OCI-LY7 (cell line): ENCODE data around the gene CAPNS1.

Experiments
- CTCF ChIP-seq: fragments of 200-600 bp; sonication (generic); conservative IDR thresholded peaks from 2 replicates; pipeline ENCODE4 v1.5.1; 2014; ENCODE audit warnings: mild to moderate bottlenecking, antibody characterized with exemption, low read length, moderate library complexity, mixed read lengths
- EZH2phosphoT487 ChIP-seq: fragments of 200-600 bp; sonication (generic); IDR thresholded peaks from 2 replicates; pipeline ENCODE4 v1.6.1; 2018; ENCODE audit warnings: low read depth, borderline replicate concordance, mild to moderate bottlenecking, mixed run types, antibody characterized with exemption, low read length, moderate library complexity, mixed read lengths

- TF ChIP-seq CTCF (no peak), EZH2phosphoT487 (no peak)
Observed at GRCh38 chr19:36093146-36093662, 46.7 kb upstream of the CAPNS1 start.
